ENCODE data around the gene ATRN. TPM values are rescaled to one million over a fixed set of nuclear protein-coding genes. Genes with fewer than 3 reads are reported as not detected.

ATRN gene
- total and polyA plus RNA-seq, 2 donors (not counting 1 experiment from before 2014, with no cell fraction given): 5.8 to 19.5 TPM

DNA sequence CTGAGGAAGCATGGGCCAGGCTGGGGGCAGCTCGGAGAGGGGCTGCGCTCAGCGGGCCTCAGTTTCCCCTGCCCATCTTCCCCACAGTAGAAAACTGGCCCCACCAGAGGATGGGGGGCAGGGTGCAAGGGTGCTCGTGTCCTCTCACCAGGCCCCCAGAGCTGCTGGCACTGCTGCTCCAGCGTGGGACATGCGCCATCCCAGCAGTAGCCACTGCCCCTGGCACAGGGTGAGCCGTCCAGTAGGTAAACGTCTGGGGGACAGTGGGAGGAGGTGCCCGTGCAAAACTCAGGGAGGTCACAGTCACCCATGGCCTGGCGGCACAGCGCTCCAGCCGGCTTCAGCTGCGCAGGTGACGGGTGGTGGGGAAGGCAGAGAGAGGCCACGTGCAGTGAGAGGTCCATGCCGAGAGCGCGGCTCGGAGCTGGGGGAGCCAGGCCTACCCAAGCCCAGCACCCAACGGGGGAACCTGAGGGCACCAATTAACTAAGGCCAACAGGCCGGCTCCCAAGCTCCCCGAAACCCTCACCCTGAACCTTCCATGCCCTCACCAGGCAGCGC lies 201.2 kb downstream of the ATRN start:
- Histone ChIP-seq H3K27ac (ENCODE audit: low read length in 2 of 2) (no peak overlapping the region), H3K4me3 (ENCODE audit: control extremely low read depth in 1 of 5, extremely low read depth in 1 of 5, insufficient read depth in 1 of 5, low read depth in 2 of 5, low read length in 4 of 5) (no peak overlapping the region), H3K9me3 (ENCODE audit: control extremely low read depth in 1 of 3, control insufficient read depth in 2 of 3, insufficient read depth in 1 of 3, low read length in 2 of 3) (peaks cover 0 to 3% (median 0%) of the 10 kb centered on the region in 3 donors), H3K36me3 (replicated peaks in 1 of 2; ENCODE audit: control extremely low read depth in 1 of 2, control insufficient read depth in 1 of 2, extremely low read depth in 1 of 2, insufficient read depth in 2 of 2, low read length in 1 of 2) (no peaks in the 10 kb centered on the region), H3K79me2 (ENCODE audit: control insufficient read depth, insufficient read depth, low read length) (no peaks in the 10 kb centered on the region), H3K27me3 (replicated peaks in 1 of 4; ENCODE audit: control extremely low read depth in 1 of 4, control insufficient read depth in 3 of 4, insufficient read depth in 4 of 4, low read length in 3 of 4) (peaks cover 0 to 38% (median 11%) of the 10 kb centered on the region in 4 experiments), H3K4me2 (replicated peaks; ENCODE audit: low read depth, low read length, poor library complexity, severe bottlenecking) (peak overlapping the region; percentile 50), H4K20me1 (ENCODE audit: control insufficient read depth, insufficient read depth, low read length, poor library complexity, severe bottlenecking) (no peaks in the 10 kb centered on the region), H2AFZ (ENCODE audit: insufficient read depth, low read depth, low read length, poor library complexity, severe bottlenecking) (no peak overlapping the region), H3K9ac (ENCODE audit: low read length) (no peak overlapping the region), H3K4me1 (ENCODE audit: control insufficient read depth in 2 of 2, insufficient read depth in 2 of 2, low read length in 2 of 2) (peaks cover 5 to 16% of the 10 kb centered on the region in 2 donors)
- intact Hi-C loops (cut with micrococcal nuclease): no loop called here
- H3K9me3 Mint-ChIP-seq (ENCODE audit: insufficient read depth): no peaks in the 10 kb centered on the region
- ATAC-seq (ENCODE audit: low read depth) (no peak), DNase-seq (no peak)
- 47% methylated on average over 23 of the region's 23 CpGs for WGBS (ENCODE audit: insufficient coverage)
- no peak overlapping the region for H3K27ac Mint-ChIP-seq
- ChIA-PET CTCF (no interaction called here), POLR2A (no interaction called here)
- TF ChIP-seq EZH2 (IDR thresholded peaks at IDR 0.05; ENCODE audit: borderline replicate concordance, insufficient read depth, low read depth, low read length, poor library complexity, severe bottlenecking): no peak
- TF ChIP-seq, protein P1, sequence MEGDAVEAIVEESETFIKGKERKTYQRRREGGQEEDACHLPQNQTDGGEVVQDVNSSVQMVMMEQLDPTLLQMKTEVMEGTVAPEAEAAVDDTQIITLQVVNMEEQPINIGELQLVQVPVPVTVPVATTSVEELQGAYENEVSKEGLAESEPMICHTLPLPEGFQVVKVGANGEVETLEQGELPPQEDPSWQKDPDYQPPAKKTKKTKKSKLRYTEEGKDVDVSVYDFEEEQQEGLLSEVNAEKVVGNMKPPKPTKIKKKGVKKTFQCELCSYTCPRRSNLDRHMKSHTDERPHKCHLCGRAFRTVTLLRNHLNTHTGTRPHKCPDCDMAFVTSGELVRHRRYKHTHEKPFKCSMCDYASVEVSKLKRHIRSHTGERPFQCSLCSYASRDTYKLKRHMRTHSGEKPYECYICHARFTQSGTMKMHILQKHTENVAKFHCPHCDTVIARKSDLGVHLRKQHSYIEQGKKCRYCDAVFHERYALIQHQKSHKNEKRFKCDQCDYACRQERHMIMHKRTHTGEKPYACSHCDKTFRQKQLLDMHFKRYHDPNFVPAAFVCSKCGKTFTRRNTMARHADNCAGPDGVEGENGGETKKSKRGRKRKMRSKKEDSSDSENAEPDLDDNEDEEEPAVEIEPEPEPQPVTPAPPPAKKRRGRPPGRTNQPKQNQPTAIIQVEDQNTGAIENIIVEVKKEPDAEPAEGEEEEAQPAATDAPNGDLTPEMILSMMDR (IDR thresholded peaks at IDR 0.05): no peak
- H3K4me3 Mint-ChIP-seq: no peak overlapping the region
- peaks cover 54% of the 10 kb centered on the region for H3K27me3 Mint-ChIP-seq
- peaks cover 7% of the 10 kb centered on the region for H3K4me1 Mint-ChIP-seq

DNA sequence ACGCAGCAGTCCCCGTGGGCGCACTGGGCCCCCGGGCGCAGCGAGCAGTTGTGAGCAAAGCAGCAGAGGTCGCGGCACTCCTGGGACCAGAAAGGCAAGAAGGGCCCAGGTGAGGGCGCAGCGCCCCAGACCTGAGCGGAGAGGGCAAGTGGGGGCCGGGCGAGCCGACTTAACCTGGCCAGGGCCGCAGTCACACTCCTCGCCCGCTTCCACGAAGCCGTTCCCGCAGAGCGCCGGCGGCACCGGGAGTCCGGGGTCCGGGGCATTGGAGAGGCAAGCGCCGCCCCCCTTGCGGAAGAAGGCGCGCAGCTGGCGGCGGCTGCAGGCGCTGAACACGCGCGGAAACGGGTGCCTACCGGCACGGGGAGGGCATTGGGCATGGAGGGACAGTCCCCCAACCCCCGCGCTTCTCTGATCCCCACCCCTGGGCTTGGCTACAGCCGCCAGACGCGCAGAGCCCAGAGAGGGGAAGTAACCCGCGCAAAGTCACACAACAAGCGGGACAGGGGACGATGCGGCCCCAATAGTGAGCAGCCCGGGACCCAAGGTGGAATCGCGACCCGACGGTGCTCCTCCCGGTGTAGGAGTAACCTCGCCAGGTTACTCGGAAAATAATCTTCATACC lies 201.8 kb downstream of the ATRN start:
- peaks cover 7% of the 10 kb centered on the region for H3K4me1 Mint-ChIP-seq
- H3K27me3 Mint-ChIP-seq: peaks cover 51% of the 10 kb centered on the region
- Histone ChIP-seq H3K9me3 (ENCODE audit: control extremely low read depth in 1 of 3, control insufficient read depth in 2 of 3, insufficient read depth in 1 of 3, low read length in 2 of 3) (peaks cover 0 to 3% (median 0%) of the 10 kb centered on the region in 3 donors), H3K36me3 (replicated peaks in 1 of 2; ENCODE audit: control extremely low read depth in 1 of 2, control insufficient read depth in 1 of 2, extremely low read depth in 1 of 2, insufficient read depth in 2 of 2, low read length in 1 of 2) (no peaks in the 10 kb centered on the region), H3K27me3 (replicated peaks in 1 of 4; ENCODE audit: control extremely low read depth in 1 of 4, control insufficient read depth in 3 of 4, insufficient read depth in 4 of 4, low read length in 3 of 4) (peaks cover 0 to 38% (median 12%) of the 10 kb centered on the region in 4 experiments), H3K27ac (ENCODE audit: low read length in 2 of 2) (no peak overlapping the region), H3K4me1 (ENCODE audit: control insufficient read depth in 2 of 2, insufficient read depth in 2 of 2, low read length in 2 of 2) (peaks cover 5 to 16% of the 10 kb centered on the region in 2 donors), H3K4me2 (replicated peaks; ENCODE audit: low read depth, low read length, poor library complexity, severe bottlenecking) (peak overlapping the region; percentile 50), H3K79me2 (ENCODE audit: control insufficient read depth, insufficient read depth, low read length) (no peaks in the 10 kb centered on the region), H2AFZ (ENCODE audit: insufficient read depth, low read depth, low read length, poor library complexity, severe bottlenecking) (no peak overlapping the region), H4K20me1 (ENCODE audit: control insufficient read depth, insufficient read depth, low read length, poor library complexity, severe bottlenecking) (no peaks in the 10 kb centered on the region), H3K9ac (ENCODE audit: low read length) (no peak overlapping the region), H3K4me3 (ENCODE audit: control extremely low read depth in 1 of 5, extremely low read depth in 1 of 5, insufficient read depth in 1 of 5, low read depth in 2 of 5, low read length in 4 of 5) (no peak overlapping the region)
- intact Hi-C loops (cut with micrococcal nuclease): no loop called here
- ChIA-PET POLR2A (no interaction called here), CTCF (no interaction called here)
- WGBS (ENCODE audit: insufficient coverage): 3% methylated on average over 56 of the region's 58 CpGs
- ATAC-seq (ENCODE audit: low read depth): no peak
- DNase-seq: no peak
- H3K9me3 Mint-ChIP-seq (ENCODE audit: insufficient read depth): no peaks in the 10 kb centered on the region
- no peak overlapping the region for H3K4me3 Mint-ChIP-seq
- H3K27ac Mint-ChIP-seq: no peak overlapping the region
- TF ChIP-seq, protein P1 (IDR thresholded peaks at IDR 0.05): no peak
- TF ChIP-seq EZH2 (IDR thresholded peaks at IDR 0.05; ENCODE audit: borderline replicate concordance, insufficient read depth, low read depth, low read length, poor library complexity, severe bottlenecking): no peak

Data from B cell (primary cell).